OCI-LY3 (cell line): Measurements from ENCODE around the gene IRX1.

Source experiments
- H2AFZ ChIP-seq: fragments of 200-600, 300-600 bp; shearing (Covaris generic); 2 replicates; pipeline ENCODE4 v1.6.0; 2014; ENCODE audit warnings: antibody characterized with exemption, low read depth, low read length
- H3K27ac ChIP-seq: fragments of 200-600, 300-600 bp; sonication (generic); 2 replicates; pipeline ENCODE4 v1.5.1; 2014; ENCODE audit warnings: mild to moderate bottlenecking, low read length, moderate library complexity, mixed read lengths
- H3K27me3 ChIP-seq: fragments of 200-600, 300-600 bp; sonication (generic); 2 replicates; pipeline ENCODE4 v1.6.1; 2014; ENCODE audit warnings: low read depth, low read length, mixed read lengths
- H3K36me3 ChIP-seq: fragments of 200-600, 300-600 bp; sonication (generic); replicated peaks from 2 replicates; pipeline ENCODE3; 2014; ENCODE audit warnings: low read depth, low read length, mixed read lengths
- H3K4me1 ChIP-seq: fragments of 300-600, 200-600 bp; sonication (generic); 2 replicates; pipeline ENCODE4 v1.6.1; 2014; ENCODE audit warnings: low read length, mixed read lengths
- H3K4me2 ChIP-seq: fragments of 200-600, 300-600 bp; sonication (generic); 2 replicates; pipeline ENCODE4 v1.6.1; 2014; ENCODE audit warnings: low read length, mixed read lengths
- H3K4me3 ChIP-seq: fragments of 300-600, 200-600 bp; sonication (generic); 2 replicates; pipeline ENCODE4 v1.5.1; 2014; ENCODE audit warnings: antibody characterized with exemption, mild to moderate bottlenecking, low read length, moderate library complexity
- H3K79me2 ChIP-seq: fragments of 300-600, 200-600 bp; shearing (Covaris generic); 2 replicates; pipeline ENCODE4 v1.6.1; 2014; ENCODE audit warnings: mild to moderate bottlenecking, low read length, mixed read lengths
- H3K9ac ChIP-seq: fragments of 300-600, 200-600 bp; shearing (Covaris generic); 2 replicates; pipeline ENCODE4 v1.6.0; 2014; ENCODE audit warnings: mild to moderate bottlenecking, low read length, moderate library complexity
- H3K9me3 ChIP-seq: fragments of 200-600, 300-600 bp; shearing (Covaris generic); 2 replicates; pipeline ENCODE4 v1.6.1; 2014; ENCODE audit warnings: low read length, mixed read lengths; ENCODE audit not compliant: insufficient read depth
- H4K20me1 ChIP-seq: fragments of 200-600, 300-600 bp; sonication (generic); 2 replicates; pipeline ENCODE4 v1.6.1; 2016; ENCODE audit warnings: low read length, mixed read lengths; ENCODE audit not compliant: insufficient read depth
- CTCF ChIP-seq: fragments of 200-600, 300-600 bp; sonication (generic); IDR thresholded peaks from 2 replicates; pipeline ENCODE4 v1.5.1; 2014; ENCODE audit warnings: antibody characterized with exemption, low read length, low read depth
- EZH2phosphoT487 ChIP-seq: fragments of 200-600 bp; shearing (Covaris generic); IDR thresholded peaks from 2 replicates; pipeline ENCODE4 v1.6.1; 2018; ENCODE audit warnings: antibody characterized with exemption, mixed run types, low read depth

Gene IRX1

GRCh38 chr5:3584724-3585531, 10.7 kb upstream of the IRX1 start:
- H3K9ac ChIP-seq: no peak overlapping the region
- H3K27me3 ChIP-seq: no peaks in the 10 kb centered on the region
- H3K36me3 ChIP-seq: no peaks in the 10 kb centered on the region
- no peak overlapping the region for H2AFZ ChIP-seq
- no peak for TF ChIP-seq EZH2phosphoT487
- no peak for TF ChIP-seq CTCF
- no peaks in the 10 kb centered on the region for H4K20me1 ChIP-seq
- no peak overlapping the region for H3K4me2 ChIP-seq
- no peaks in the 10 kb centered on the region for H3K4me1 ChIP-seq
- no peaks in the 10 kb centered on the region for H3K79me2 ChIP-seq
- H3K9me3 ChIP-seq: no peaks in the 10 kb centered on the region
- no peak overlapping the region for H3K27ac ChIP-seq
- H3K4me3 ChIP-seq: no peak overlapping the region

- Histone ChIP-seq H3K4me1 (no peaks in the 10 kb centered on the region), H3K36me3 (no peaks in the 10 kb centered on the region), H3K9ac (no peak overlapping the region), H3K9me3 (no peaks in the 10 kb centered on the region), H3K79me2 (no peaks in the 10 kb centered on the region), H2AFZ (no peak overlapping the region), H3K4me2 (no peak overlapping the region), H3K27ac (no peak overlapping the region), H4K20me1 (no peaks in the 10 kb centered on the region), H3K27me3 (no peaks in the 10 kb centered on the region), H3K4me3 (no peak overlapping the region)
- no peak for TF ChIP-seq EZH2phosphoT487
- TF ChIP-seq CTCF: no peak
Observed at GRCh38 chr5:3590161-3590966, 5.3 kb upstream of the IRX1 start.

- Histone ChIP-seq H3K9ac (no peak overlapping the region), H3K36me3 (no peaks in the 10 kb centered on the region), H3K27ac (no peak overlapping the region), H3K79me2 (no peaks in the 10 kb centered on the region), H4K20me1 (no peaks in the 10 kb centered on the region), H3K4me1 (no peaks in the 10 kb centered on the region), H3K4me3 (no peak overlapping the region), H3K27me3 (no peaks in the 10 kb centered on the region), H3K4me2 (no peak overlapping the region), H2AFZ (no peak overlapping the region), H3K9me3 (no peaks in the 10 kb centered on the region)
- no peak for TF ChIP-seq CTCF
- no peak for TF ChIP-seq EZH2phosphoT487
Observed at GRCh38 chr5:3590967-3591900, 4.4 kb upstream of the IRX1 start.
